ENCODE data around the gene GBX1. TPM values are rescaled to one million over a fixed set of nuclear protein-coding genes. Genes with fewer than 3 reads are reported as not detected.

The GBX1 gene
- 2.7 TPM for total RNA-seq
- long read RNA-seq, partial matches to known transcripts: 0 of 5 reads
- long read RNA-seq, other reads (novel, unspliced or antisense): 5 of 5 reads

DNA sequence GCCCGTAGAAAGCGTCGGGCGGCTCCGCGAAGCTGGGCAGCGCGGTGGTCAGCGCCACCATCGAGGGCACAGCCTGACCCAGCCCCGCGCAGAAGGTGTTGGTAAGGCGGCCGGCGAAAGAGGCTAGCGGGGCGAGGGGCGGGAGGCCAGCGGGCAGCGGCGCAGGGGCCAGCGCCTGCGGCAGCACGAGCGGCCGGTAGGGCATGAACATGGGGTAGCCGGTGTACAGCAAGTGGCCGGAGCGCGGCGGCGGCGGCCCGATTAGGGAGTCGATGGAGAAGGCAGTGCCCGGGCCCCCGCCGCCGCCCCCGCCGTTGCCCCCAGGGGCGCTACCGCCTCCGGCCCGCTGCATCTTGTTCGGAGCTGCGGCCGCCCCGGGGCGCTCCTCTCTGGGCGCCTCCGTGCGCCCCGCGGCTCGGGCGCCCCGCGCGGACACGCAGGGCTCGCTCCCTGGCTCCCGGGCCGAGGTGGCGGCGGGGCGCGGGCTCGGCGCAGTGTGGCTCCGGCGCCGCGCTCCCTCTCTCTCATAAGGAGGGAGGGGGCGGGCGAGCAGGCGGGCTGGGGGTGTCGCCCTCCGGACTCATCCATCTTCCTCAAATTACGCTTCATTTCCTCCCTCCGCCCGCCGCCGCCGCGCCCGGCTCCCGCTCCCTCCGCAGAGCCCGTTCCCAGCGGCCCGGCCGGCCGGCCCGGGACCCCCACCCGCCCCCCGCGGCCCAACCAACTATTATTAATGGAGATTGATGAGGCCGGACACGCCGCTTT lies at the start of gene GBX1:
Gene GBX1, minus strand, starts transcription at position 498 of the 765 bp plus-strand sequence. Its CDS starts 146 bp downstream, at position 352.
- intact Hi-C loops (cut with DNase I): no loop called here

GRCh38 chr7:151215396-151215795 lies 47.9 kb upstream of the GBX1 start:
- ATAC-seq (ENCODE audit: poor library complexity): no peak
- intact Hi-C loops (cut with DNase I): no loop called here
- DNase-seq: no peak

More for the DNA sequence above, at the start of gene GBX1:
- ATAC-seq (ENCODE audit: poor library complexity) (peak; percentile 42), DNase-seq (no peak)

- intact Hi-C loops (cut with DNase I): no loop called here
- DNase-seq: no peak
- ATAC-seq (ENCODE audit: poor library complexity): no peak
Measured at GRCh38 chr7:151213826-151214225, 46.3 kb upstream of the GBX1 start.

DNA sequence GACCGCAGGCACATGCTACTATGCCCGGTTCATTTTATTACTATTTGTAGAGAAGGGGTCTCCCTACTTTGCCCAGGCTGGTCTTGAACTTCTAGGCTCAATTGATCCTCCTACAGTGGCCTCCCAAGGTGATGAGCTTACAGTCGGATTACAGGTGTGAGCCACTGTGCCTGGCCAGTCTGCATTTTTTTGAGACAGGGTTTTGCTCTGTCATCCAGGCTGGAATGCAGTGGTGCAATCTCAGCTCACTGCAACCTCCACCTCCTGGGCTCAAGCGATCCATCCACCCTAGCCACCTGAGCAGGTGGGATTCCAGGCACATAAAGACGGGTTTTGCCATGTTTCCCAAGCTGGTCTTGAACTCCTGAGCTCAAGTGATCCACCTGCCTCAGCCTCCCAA lies 45.1 kb upstream of the GBX1 start:
- DNase-seq: no peak
- ATAC-seq (ENCODE audit: poor library complexity): no peak
- intact Hi-C loops (cut with DNase I): no loop called here

GRCh38 chr7:151211155-151211772 lies 43.8 kb upstream of the GBX1 start:
- no peak for DNase-seq
- ATAC-seq (ENCODE audit: poor library complexity): no peak
- intact Hi-C loops (cut with DNase I): no loop called here

GRCh38 chr7:151210087-151210854 lies 42.8 kb upstream of the GBX1 start, which contains the start of gene H2BK1:
Gene H2BK1 (minus strand): TSS chr7:151210488. CDS start chr7:151210318, 170 bp downstream.
- DNase-seq (no peak), ATAC-seq (ENCODE audit: poor library complexity) (no peak)
- intact Hi-C loops (cut with DNase I): no loop called here

- DNase-seq (no peak), ATAC-seq (ENCODE audit: poor library complexity) (no peak)
- intact Hi-C loops (cut with DNase I): no loop called here
Measured at GRCh38 chr7:151209588-151209987, 42.1 kb upstream of the GBX1 start.

DNA sequence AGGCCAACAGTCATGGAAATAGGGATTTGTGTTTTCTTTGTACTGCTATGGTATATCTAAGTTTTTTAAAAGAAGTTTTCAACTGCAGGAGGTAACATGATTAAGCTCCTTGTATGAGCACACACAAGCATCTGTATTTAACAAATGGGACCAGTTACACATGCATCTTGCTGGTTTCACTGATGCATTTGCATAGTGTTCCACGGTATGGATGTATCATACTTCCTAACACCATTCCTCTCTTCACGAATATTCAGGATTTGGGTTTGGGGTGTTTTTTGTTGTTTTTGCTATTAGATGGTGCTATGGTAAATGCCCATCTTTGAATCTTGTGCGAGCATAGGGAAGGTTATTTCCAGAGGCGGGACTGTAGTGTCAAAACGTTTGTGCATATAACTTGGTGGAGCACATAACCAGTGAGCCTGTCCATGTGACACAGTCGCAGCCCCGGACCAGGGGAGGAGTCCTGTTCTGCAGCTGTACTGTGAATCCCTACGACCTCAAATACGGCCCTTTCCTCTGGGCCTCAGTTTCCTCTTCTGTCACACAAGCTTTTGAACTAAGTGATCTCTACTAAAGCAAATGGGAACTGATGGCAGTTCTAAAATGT lies 40.9 kb upstream of the GBX1 start:
- no peak for DNase-seq
- no peak for ATAC-seq (ENCODE audit: poor library complexity)
- intact Hi-C loops (cut with DNase I): no loop called here

GRCh38 chr7:151207804-151208203 lies 40.3 kb upstream of the GBX1 start:
- DNase-seq: no peak
- ATAC-seq (ENCODE audit: poor library complexity): no peak
- intact Hi-C loops (cut with DNase I): no loop called here

- intact Hi-C loops (cut with DNase I): no loop called here
- DNase-seq (no peak), ATAC-seq (ENCODE audit: poor library complexity) (no peak)
Measured at GRCh38 chr7:151207315-151207714, 39.8 kb upstream of the GBX1 start.

- intact Hi-C loops (cut with DNase I): no loop called here
- DNase-seq: no peak
- ATAC-seq (ENCODE audit: poor library complexity): no peak
Measured at GRCh38 chr7:151206914-151207313, 39.4 kb upstream of the GBX1 start.

DNA sequence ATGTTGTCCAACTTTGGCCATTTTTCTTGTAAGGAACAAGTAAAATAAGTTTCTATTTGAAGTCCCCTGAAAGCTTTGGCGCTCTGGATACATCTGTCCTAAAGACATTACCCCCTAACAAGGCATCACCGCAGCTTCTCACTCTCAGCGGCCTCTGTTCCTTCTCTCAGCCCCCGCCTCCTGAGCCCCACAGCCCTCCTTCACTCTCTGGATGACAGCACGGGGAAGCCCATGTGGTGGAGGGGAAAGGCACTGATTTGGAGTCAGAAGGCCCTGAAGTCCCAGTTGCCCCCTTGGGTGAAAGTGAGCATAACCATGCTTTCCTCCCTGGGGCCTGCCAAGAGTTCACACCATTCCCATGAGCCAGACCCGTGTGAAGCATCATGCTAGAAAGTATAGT lies 38.2 kb upstream of the GBX1 start:
- intact Hi-C loops (cut with DNase I): no loop called here
- ATAC-seq (ENCODE audit: poor library complexity) (no peak), DNase-seq (no peak)

DNA sequence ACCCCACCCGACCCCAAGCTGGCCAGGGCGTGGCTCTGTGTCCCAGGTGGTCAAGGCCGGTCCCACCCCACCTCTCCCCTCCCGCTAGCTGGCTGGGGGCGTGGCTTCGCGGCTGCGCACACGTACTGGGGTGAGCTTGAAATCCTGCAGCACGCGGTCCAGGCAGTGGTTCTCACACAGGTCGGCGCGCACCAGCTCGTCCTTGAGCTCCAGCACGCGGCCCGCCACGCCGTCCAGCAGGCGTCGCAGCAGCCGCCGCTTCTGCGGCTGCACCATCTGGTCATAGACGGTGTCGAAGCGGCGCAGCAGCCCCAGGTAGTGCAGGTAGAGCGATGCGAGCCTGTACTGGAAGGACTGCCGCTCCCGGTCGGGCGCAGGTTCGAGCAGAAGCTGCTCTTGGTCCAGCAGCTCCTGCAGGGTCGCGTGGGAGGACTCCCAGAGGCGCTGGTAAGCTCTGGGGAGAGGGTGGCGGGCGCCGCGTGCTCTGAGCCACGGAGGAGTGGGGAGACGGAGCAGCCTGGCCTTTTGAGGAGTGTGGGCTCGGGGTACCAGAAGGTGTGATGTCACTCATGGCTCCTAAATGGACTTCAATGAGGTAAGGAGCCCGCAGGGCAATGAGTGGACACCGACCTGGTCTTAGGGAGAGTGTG lies 37.0 kb upstream of the GBX1 start:
- ATAC-seq (ENCODE audit: poor library complexity) (no peak), DNase-seq (no peak)
- intact Hi-C loops (cut with DNase I): no loop called here

DNA sequence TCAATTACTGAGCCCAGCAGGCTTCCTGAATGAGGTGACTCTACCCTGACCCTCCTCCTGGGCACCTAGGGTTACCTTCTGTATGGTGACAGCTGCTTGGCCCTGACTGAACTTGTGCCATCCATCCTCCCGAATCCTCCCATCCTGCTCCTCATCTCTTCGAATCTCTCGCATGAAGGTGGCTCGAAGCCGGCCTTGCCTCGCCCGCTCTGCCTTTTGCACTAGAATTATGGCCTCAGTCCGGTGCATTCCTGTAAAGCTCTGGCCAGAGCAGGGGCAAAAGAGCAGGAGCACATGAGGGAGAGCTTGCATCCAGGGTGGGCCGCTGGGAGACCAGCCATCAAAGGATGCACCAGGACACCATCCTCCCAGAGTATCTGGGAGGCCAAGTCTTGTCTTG lies 35.3 kb upstream of the GBX1 start:
- ATAC-seq (ENCODE audit: poor library complexity): no peak
- intact Hi-C loops (cut with DNase I): no loop called here
- DNase-seq: no peak

DNA sequence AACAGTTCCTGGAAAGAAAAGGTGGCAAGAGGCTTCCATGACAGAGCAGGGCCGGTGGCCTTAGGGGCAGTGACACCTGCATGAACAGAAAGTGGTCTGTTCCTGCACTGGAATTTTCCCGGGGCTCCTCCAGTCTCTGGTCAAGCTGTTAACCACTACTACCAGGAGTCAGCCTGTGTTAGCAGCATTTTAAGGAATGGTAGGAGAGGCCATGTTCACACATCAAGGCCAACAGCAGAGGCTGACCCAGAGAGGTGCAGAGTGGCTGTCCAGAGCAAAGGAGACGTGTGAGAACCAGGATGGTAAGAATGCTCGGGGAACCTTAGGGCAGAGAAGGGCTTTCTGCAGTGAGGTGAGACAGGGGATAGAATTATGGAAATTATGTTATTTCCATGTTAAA lies 34.3 kb upstream of the GBX1 start:
- no peak for ATAC-seq (ENCODE audit: poor library complexity)
- DNase-seq: no peak
- intact Hi-C loops (cut with DNase I): no loop called here

DNA sequence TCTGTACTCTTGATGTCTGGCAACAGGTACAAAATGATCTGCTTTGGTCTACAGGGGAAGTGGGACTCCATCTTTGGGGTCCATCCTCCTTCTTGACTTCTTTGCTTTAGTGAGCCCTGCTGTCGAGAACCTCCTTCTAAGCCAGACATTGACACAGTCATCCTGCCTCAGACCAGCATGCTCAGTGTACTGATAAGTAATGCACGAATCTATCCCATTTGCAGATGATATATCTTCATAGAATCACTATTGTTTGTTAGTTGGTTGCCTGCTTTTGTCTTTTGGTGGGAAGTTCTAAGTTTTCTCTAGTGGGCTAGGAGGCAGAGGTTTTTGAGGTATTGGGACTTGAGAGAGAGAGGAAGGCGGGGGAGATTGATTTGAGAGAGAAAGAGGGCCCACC lies 33.9 kb upstream of the GBX1 start:
- intact Hi-C loops (cut with DNase I): no loop called here
- DNase-seq: no peak
- ATAC-seq (ENCODE audit: poor library complexity): no peak

DNA sequence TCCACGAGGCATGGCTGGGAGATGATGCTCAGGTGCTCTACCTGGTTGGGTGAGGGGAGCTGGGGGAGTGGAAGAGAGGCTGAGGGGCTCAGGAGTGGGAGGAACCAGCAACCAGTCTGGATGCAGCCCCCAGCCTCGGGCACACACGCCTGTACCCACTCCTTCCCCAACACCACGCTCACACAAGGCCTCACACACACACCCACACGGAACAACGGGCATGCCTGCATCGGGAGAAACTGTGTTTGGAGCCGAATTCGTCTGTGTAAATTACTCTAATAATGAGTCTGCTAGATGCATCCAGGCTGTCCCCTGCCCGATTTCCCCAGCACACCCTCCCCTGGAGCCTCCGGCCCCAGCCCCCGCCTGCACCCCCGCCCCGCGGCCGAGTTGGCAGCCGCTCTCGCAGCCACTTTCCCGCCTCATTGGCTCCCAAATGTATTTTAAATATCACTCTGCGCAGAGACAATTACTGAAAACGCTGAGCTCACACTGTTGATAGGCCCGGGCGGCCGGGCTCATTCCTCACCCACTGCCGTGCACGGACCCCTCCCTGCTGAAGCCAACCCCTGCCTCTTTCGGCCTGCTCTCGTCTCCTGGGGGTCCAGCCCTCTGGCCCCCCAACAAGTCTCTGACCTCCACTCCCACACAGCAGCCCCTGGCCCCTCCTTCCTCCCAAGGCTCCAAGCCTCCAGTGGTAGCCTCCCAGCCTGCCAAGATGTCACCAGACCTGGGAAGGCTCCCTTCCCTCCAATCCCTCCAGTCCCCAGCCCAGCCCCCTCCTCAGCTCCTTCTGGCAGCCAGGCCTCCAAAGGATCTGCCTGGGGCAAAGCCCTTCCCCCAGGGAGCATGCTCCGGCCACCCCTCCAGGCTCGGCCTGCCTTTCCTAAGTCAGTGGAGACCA lies 31.7 kb upstream of the GBX1 start:
- intact Hi-C loops (cut with DNase I): no loop called here
- ATAC-seq (ENCODE audit: poor library complexity) (no peak), DNase-seq (no peak)

DNA sequence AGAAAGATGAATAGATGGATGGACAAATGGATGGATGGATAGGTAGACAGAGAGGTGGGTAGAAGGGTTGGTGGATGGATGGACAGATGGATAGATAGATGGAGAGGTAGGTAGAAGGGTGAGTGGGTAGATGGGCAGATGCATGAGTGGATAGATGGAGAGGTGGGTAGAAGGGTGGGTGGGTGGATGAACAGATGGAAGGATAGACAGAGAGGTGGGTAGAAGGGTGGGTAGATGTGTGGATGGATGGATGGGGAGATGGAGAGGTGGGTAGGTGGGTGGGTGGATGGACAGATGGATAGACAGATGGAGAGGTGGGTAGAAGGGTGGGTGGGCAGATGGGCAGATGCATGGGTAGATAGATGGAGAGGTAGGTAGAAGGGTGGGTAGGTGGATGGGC lies 30.4 kb upstream of the GBX1 start:
- intact Hi-C loops (cut with DNase I): no loop called here
- ATAC-seq (ENCODE audit: poor library complexity): no peak
- no peak for DNase-seq
